Endothelial cell of umbilical vein (primary cell): ENCODE measurements around the gene PGAM1. TPM values are rescaled to one million over a fixed set of nuclear protein-coding genes. Genes with fewer than 3 reads are reported as not detected.
"Not testable (repeated sequence)": the region's sequence is repeated elsewhere in the genome, so short reads cannot be mapped to it uniquely, and the experiment has no call there.

Experiments used
- BruUV-seq: library from RNA; stranded (reverse); fragments of 400-500 nt; replicated peaks from 2 replicates; lab custom pipeline; 2021; lab: Mats Ljungman, UMichigan
- CTCF ChIA-PET: fragments of 300-600, 350-600 bp; sonication (Branson Sonifier 250); formaldehyde crosslinking; loops from one replicate; lab custom pipeline; 2021; ENCODE audit warnings: antibody characterized with exemption, inconsistent platforms; lab: Charles Lee
- POLR2A ChIA-PET: fragments of 300-600, 350-600 bp; sonication (Branson Sonifier 250); formaldehyde crosslinking; loops from one replicate; lab custom pipeline; 2021; ENCODE audit warnings: antibody characterized with exemption, inconsistent platforms; lab: Charles Lee
- DNase-seq: peaks from one replicate; pipeline ENCODE4 v3.0.0-alpha.2; 2011; ENCODE audit warnings: low read depth, low spot score
- FAIRE-seq: peaks from 2 replicates; lab custom pipeline; 2011; peaks lifted over from hg19 to GRCh38; lab: Jason Lieb, UNC
- H2AFZ ChIP-seq: 2 replicates; pipeline ENCODE4 v1.6.0; 2012; ENCODE audit warnings: low read depth, low read length, control low read depth, inconsistent platforms
- H3K27ac ChIP-seq: 2 replicates; pipeline ENCODE4 v1.5.1; 2011; ENCODE audit warnings: low read depth, mild to moderate bottlenecking, control low read depth, low read length, moderate library complexity; ENCODE audit not compliant: insufficient read depth
- H3K27me3 ChIP-seq, 2 experiments: 2 replicates each; pipeline versions ENCODE4 v1.6.0 to v1.6.1; 2011; ENCODE audit warnings: low read length in 2 of 2, mixed read lengths in 1 of 2; ENCODE audit not compliant: control insufficient read depth in 2 of 2, insufficient read depth in 2 of 2
- H3K36me3 ChIP-seq, 2 experiments: 2 replicates in 1 of 2; 3 replicates in 1 of 2; pipeline ENCODE4 v1.5.1; 2011; ENCODE audit warnings: low read length in 2 of 2, mild to moderate bottlenecking in 1 of 2, moderate library complexity in 1 of 2; ENCODE audit not compliant: control insufficient read depth in 2 of 2, insufficient read depth in 2 of 2; ENCODE audit errors: extremely low read depth in 1 of 2
- H3K4me1 ChIP-seq: 3 replicates; pipeline ENCODE4 v1.5.1; 2011; ENCODE audit warnings: mild to moderate bottlenecking, low read length; ENCODE audit not compliant: control insufficient read depth, insufficient read depth; ENCODE audit errors: extremely low read depth
- H3K4me2 ChIP-seq: 2 replicates; pipeline ENCODE4 v1.6.1; 2011; ENCODE audit warnings: low read length, control low read depth, mixed read lengths; ENCODE audit not compliant: insufficient read depth
- H3K4me3 ChIP-seq, 3 experiments: fragments of 200-600 bp in 1 of 3; sonication (generic), shearing (Covaris generic) in 1 of 3; replicated peaks in 1 of 3; 2 replicates each; pipeline ENCODE4 v1.5.1; 2011 to 2016; ENCODE audit warnings: control low read depth in 3 of 3, low read length in 3 of 3, mild to moderate bottlenecking in 2 of 3, inconsistent platforms in 1 of 3, low read depth in 1 of 3, moderate library complexity in 1 of 3; ENCODE audit not compliant: insufficient read depth in 1 of 3
- H3K79me2 ChIP-seq: 2 replicates; pipeline ENCODE4 v1.6.0; 2012; ENCODE audit warnings: low read length, inconsistent platforms; ENCODE audit not compliant: control insufficient read depth, insufficient read depth
- H3K9ac ChIP-seq: replicated peaks from 2 replicates; pipeline ENCODE3; 2011; ENCODE audit warnings: low read length, control low read depth; ENCODE audit not compliant: insufficient read depth; ENCODE audit errors: extremely low read depth
- H3K9me1 ChIP-seq: replicated peaks from 3 replicates; pipeline ENCODE4 v1.6.0; 2011; ENCODE audit warnings: mild to moderate bottlenecking, low read length; ENCODE audit not compliant: control insufficient read depth, insufficient read depth; ENCODE audit errors: extremely low read depth
- H3K9me3 ChIP-seq: replicated peaks from 2 replicates; pipeline ENCODE4 v1.5.1; 2012; ENCODE audit warnings: low read length, inconsistent platforms; ENCODE audit not compliant: control insufficient read depth, insufficient read depth
- H4K20me1 ChIP-seq: replicated peaks from 2 replicates; pipeline ENCODE3; 2011; ENCODE audit warnings: mild to moderate bottlenecking, low read length; ENCODE audit not compliant: control insufficient read depth, insufficient read depth; ENCODE audit errors: extremely low read depth
- CTCF ChIP-seq, 2 donors: IDR thresholded peaks; 1 replicate in 1 of 2; 2 replicates in 1 of 2; pipeline ENCODE4 v1.5.1; 2011; ENCODE audit warnings: low read length in 2 of 2, mild to moderate bottlenecking in 2 of 2, moderate library complexity in 2 of 2, control low read depth in 1 of 2, inconsistent platforms in 1 of 2, low read depth in 1 of 2; ENCODE audit not compliant: insufficient read depth in 1 of 2; ENCODE audit errors: extremely low read depth in 1 of 2
- EZH2 ChIP-seq: IDR thresholded peaks from 2 replicates; pipeline ENCODE4 v1.6.1; 2012; ENCODE audit warnings: borderline replicate concordance, low read depth, mild to moderate bottlenecking, moderate library complexity, low read length, inconsistent platforms; ENCODE audit not compliant: severe bottlenecking
- FOS ChIP-seq: IDR thresholded peaks from 2 replicates; pipeline ENCODE4 v1.6.1; 2011; ENCODE audit warnings: mild to moderate bottlenecking, low read length, moderate library complexity, borderline replicate concordance; ENCODE audit not compliant: insufficient read depth
- GATA2 ChIP-seq: IDR thresholded peaks from 2 replicates; pipeline ENCODE4 v1.7.0; 2011; ENCODE audit warnings: low read depth, mild to moderate bottlenecking, moderate library complexity, mixed read lengths, low read length; ENCODE audit not compliant: insufficient read length, insufficient read depth
- JUN ChIP-seq: IDR thresholded peaks from 2 replicates; pipeline ENCODE4 v1.6.1; 2011; ENCODE audit warnings: borderline replicate concordance, low read depth; ENCODE audit not compliant: insufficient read length, insufficient read depth
- MYC ChIP-seq: IDR thresholded peaks from one replicate; pipeline ENCODE4 v1.6.1; 2011; ENCODE audit warnings: mild to moderate bottlenecking, low read depth, low read length
- POLR2A ChIP-seq: IDR thresholded peaks from 2 replicates; pipeline ENCODE4 v1.6.1; 2012; ENCODE audit warnings: low read depth, mild to moderate bottlenecking, control low read depth, low read length
- POLR2AphosphoS5 ChIP-seq: IDR thresholded peaks from 2 replicates; pipeline ENCODE4 v1.6.1; 2012; ENCODE audit warnings: low read depth, mild to moderate bottlenecking, control low read depth, low read length, moderate library complexity; ENCODE audit not compliant: insufficient read depth
- dilution Hi-C: fragments of 300-500 bp; cut with MboI; formaldehyde crosslinking; loops from one replicate; pipeline ENCODE4 v1.15.0; 2019; ENCODE audit warnings: low sequenced_read_pairs; ENCODE audit not compliant: extremely low pct_ligation_motif_present
- intact Hi-C: fragments of 100-400 bp; cut with micrococcal nuclease; formaldehyde crosslinking; loops from one replicate; pipeline ENCODE4 v1.10.0; 2022
- polyA plus RNA-seq, 4 experiments: library from polyadenylated mRNA; depleted of rRNA in 3 of 4; stranded (reverse) in 3 of 4; unstranded in 1 of 4; fragments of >200 nt; gene quantifications; 2 replicates each; pipeline versions ENCODE4 v1.2.1 to v1.2.3, GENCODE V29; 2011 to 2012; ENCODE audit warnings: missing spikeins in 1 of 4
- total RNA-seq: library from RNA; stranded (reverse); gene quantifications from 2 replicates; pipeline ENCODE4 v1.2.3, GENCODE V29; 2021
- TF ChIP-seq, protein P1 (sequence below): IDR thresholded peaks from 2 replicates; pipeline ENCODE4 v1.6.1; 2011; ENCODE audit not compliant: insufficient read depth, insufficient read length

Gene PGAM1
- total and polyA plus RNA-seq, 2 donors (not counting 3 experiments of a cell fraction or from before 2014, with no cell fraction given), result 375 TPM

GRCh38 chr10:97479410-97479809 is 53.4 kb downstream of the PGAM1 start:
- dilution Hi-C loops, BruUV-seq, H2AFZ ChIP-seq, intact Hi-C loops, H3K9me1 ChIP-seq, H3K4me2 ChIP-seq, H3K9me3 ChIP-seq, DNase-seq, H4K20me1 ChIP-seq, H3K4me1 ChIP-seq, H3K27ac ChIP-seq, H3K9ac ChIP-seq, FAIRE-seq, CTCF ChIA-PET, H3K4me3 ChIP-seq, H3K27me3 ChIP-seq, POLR2A ChIA-PET: not testable (repeated sequence)
- H3K36me3 ChIP-seq, result peaks cover 19 to 32% of the 10 kb centered on the region in 2 experiments
- H3K79me2 ChIP-seq, result peaks cover 11% of the 10 kb centered on the region

GRCh38 chr10:97479939-97480338 is 53.9 kb downstream of the PGAM1 start:
- Histone ChIP-seq H3K4me2 (no peak overlapping the region), H3K9me3 (no peaks in the 10 kb centered on the region), H3K79me2 (peaks cover 14% of the 10 kb centered on the region), H3K27me3 (no peaks in the 10 kb centered on the region), H3K4me3 (no peak overlapping the region), H2AFZ (no peak overlapping the region), H3K27ac (no peak overlapping the region), H3K36me3 (peaks cover 19 to 32% of the 10 kb centered on the region in 2 experiments), H4K20me1 (no peaks in the 10 kb centered on the region), H3K9me1 (no peaks in the 10 kb centered on the region), H3K9ac (no peak overlapping the region), H3K4me1 (no peaks in the 10 kb centered on the region)
- intact Hi-C loops, result no loop called here
- no TSS peak for BruUV-seq
- CTCF ChIA-PET, result no interaction called here
- dilution Hi-C loops, result no loop called here
- FAIRE-seq (no peak), DNase-seq (no peak)
- TF ChIP-seq GATA2 (no peak), EZH2 (no peak), JUN (no peak), CTCF (IDR thresholded peaks at IDR 0.05; ENCODE audit: extremely low read depth in 1 of 2, insufficient read depth in 1 of 2, low read depth in 1 of 2, low read length in 2 of 2) (no peak), POLR2AphosphoS5 (no peak), POLR2A (no peak), FOS (no peak), MYC (no peak)
- TF ChIP-seq, protein P1, sequence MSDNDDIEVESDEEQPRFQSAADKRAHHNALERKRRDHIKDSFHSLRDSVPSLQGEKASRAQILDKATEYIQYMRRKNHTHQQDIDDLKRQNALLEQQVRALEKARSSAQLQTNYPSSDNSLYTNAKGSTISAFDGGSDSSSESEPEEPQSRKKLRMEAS, result no peak
- POLR2A ChIA-PET, result no interaction called here
